ENCODE measurements around the gene DGKQ. TPM values are rescaled to one million over a fixed set of nuclear protein-coding genes. Genes with fewer than 3 reads are reported as not detected.

Gene DGKQ
- total RNA-seq, 2 donors from 2014 or later: 18.6 to 24.0 TPM

DNA sequence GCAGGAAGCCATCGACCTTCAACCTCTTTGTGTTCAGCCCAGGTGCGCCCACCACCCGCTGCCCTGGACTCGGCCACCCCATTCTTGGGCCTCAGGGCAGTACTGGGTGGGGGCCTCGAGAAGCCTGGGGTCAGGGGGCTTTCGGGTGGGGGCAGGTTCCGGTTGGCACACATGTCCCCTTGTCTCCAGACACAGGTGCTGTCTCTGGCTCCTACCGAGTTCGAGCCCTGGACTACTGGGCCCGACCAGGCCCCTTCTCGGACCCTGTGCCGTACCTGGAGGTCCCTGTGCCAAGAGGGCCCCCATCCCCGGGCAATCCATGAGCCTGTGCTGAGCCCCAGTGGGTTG, 30.7 kb upstream of the DGKQ start:
- no peak overlapping the region for H3K4me3 ChIP-seq
- peaks cover 6 to 19% of the 10 kb centered on the region in 2 donors for H3K4me1 ChIP-seq (ENCODE audit: control insufficient read depth in 1 of 2, low read depth in 2 of 2)
- H3K27me3 ChIP-seq (replicated peaks; ENCODE audit: insufficient read depth): no peaks in the 10 kb centered on the region
- no peaks in the 10 kb centered on the region for H3K36me3 ChIP-seq
- ATAC-seq (ENCODE audit: insufficient number of reproducible peaks, low FRiP score, low read depth) (no peak), DNase-seq (ENCODE audit: low spot score) (no peak)
- TF ChIP-seq, protein P1, sequence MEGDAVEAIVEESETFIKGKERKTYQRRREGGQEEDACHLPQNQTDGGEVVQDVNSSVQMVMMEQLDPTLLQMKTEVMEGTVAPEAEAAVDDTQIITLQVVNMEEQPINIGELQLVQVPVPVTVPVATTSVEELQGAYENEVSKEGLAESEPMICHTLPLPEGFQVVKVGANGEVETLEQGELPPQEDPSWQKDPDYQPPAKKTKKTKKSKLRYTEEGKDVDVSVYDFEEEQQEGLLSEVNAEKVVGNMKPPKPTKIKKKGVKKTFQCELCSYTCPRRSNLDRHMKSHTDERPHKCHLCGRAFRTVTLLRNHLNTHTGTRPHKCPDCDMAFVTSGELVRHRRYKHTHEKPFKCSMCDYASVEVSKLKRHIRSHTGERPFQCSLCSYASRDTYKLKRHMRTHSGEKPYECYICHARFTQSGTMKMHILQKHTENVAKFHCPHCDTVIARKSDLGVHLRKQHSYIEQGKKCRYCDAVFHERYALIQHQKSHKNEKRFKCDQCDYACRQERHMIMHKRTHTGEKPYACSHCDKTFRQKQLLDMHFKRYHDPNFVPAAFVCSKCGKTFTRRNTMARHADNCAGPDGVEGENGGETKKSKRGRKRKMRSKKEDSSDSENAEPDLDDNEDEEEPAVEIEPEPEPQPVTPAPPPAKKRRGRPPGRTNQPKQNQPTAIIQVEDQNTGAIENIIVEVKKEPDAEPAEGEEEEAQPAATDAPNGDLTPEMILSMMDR (IDR thresholded peaks at IDR 0.05): no peak
- H3K27ac ChIP-seq: no peak overlapping the region
- no peaks in the 10 kb centered on the region for H3K9me3 ChIP-seq

DNA sequence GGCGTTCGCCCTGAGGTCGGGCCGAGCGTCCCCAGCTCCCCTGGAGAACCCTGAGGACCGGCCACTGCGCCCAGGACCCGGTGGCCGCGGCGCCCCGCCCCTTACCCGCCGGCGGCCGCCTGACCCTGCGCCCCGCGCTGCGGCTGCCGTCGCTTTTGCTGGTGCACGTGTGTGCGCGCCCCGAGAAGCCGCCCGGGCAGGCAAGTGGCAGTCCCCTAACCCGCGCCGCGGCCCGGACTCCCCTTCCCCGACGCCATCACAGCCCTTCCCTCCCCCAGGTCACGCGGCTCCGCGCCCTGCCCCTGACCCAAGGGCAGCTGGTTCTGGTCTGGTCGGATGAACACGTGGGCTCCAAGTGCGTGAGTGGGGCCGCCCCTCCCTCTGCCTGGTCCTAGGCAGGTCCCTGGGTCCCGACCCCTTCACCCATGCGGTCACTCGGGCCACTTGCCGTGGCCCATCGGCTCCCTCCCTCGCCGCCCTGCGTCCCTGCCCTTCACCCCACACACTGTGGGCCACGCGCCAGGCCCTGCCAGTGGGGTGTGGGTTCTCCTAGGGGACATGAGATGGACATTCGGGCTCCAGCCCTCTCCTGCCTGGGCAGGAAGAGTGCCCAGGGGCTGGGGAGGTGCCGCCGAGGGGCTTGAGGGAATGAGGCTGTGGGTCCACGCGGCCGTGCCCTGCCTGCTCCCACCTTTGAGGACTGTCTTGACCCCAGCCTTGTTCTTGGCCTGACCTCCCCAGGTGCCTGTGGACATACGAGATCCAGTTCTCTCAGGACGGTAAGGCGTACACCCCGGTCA, 30.1 kb upstream of the DGKQ start:
- Histone ChIP-seq H3K4me3 (no peak overlapping the region), H3K9me3 (no peaks in the 10 kb centered on the region), H3K27me3 (replicated peaks; ENCODE audit: insufficient read depth) (no peaks in the 10 kb centered on the region), H3K36me3 (no peaks in the 10 kb centered on the region), H3K4me1 (ENCODE audit: control insufficient read depth in 1 of 2, low read depth in 2 of 2) (peaks cover 6 to 14% of the 10 kb centered on the region in 2 donors), H3K27ac (no peak overlapping the region)
- no peak for DNase-seq (ENCODE audit: low spot score)
- TF ChIP-seq, protein P1 (IDR thresholded peaks at IDR 0.05): no peak
- ATAC-seq (ENCODE audit: insufficient number of reproducible peaks, low FRiP score, low read depth): no peak

DNA sequence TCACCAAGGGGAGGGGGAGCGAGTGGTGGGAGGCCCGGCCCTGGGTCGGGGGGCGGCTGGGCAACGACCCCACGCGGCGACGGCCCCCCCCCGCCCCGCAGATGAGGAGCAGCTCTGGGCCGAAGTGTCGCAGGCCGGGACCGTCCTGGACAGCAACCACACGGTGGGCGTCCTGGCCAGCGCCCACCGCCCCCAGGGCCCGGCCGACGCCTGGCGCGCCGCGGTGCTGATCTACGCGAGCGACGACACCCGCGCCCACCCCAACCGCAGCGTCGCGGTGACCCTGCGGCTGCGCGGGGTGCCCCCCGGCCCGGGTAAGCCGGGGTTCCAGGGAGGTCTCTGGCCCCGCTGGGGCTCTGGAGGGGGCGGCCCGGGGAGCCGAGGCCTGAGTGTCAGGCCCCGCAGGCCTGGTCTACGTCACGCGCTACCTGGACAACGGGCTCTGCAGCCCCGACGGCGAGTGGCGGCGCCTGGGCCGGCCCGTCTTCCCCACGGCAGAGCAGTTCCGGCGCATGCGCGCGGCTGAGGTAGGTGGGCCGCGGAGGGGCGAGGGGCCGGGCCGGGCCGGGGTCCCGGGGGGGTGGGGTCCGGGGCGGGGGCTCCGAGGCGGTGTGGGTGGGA, 29.4 kb upstream of the DGKQ start:
- DNase-seq (ENCODE audit: low spot score): no peak
- Histone ChIP-seq H3K27me3 (replicated peaks; ENCODE audit: insufficient read depth) (peaks cover 2% of the 10 kb centered on the region), H3K4me3 (no peak overlapping the region), H3K36me3 (no peaks in the 10 kb centered on the region), H3K27ac (no peak overlapping the region), H3K9me3 (no peaks in the 10 kb centered on the region), H3K4me1 (ENCODE audit: control insufficient read depth in 1 of 2, low read depth in 2 of 2) (peaks cover 9 to 18% of the 10 kb centered on the region in 2 donors)
- no peak for ATAC-seq (ENCODE audit: insufficient number of reproducible peaks, low FRiP score, low read depth)
- TF ChIP-seq, protein P1 (IDR thresholded peaks at IDR 0.05): no peak

DNA sequence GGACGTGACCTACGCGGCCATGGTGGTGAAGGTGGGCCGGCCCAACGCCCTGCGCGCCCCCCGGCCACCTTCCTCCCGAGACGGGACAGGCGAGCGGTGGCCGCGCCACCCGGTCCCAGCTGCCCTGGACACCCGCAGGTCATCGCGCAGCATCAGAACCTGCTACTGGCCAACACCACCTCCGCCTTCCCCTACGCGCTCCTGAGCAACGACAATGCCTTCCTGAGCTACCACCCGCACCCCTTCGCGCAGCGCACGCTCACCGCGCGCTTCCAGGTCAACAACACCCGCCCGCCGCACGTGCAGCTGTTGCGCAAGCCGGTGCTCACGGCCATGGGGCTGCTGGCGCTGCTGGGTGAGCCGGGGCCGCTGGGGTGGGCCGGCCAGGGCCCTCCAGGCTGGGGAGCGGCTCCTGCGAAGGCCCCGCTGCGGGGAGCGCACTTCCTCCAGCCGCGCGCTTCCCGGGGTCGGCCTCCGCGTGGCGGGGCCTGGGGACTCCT, 28.8 kb upstream of the DGKQ start:
- H3K27ac ChIP-seq: no peak overlapping the region
- DNase-seq (ENCODE audit: low spot score) (no peak), ATAC-seq (ENCODE audit: insufficient number of reproducible peaks, low FRiP score, low read depth) (no peak)
- H3K4me1 ChIP-seq (ENCODE audit: control insufficient read depth in 1 of 2, low read depth in 2 of 2): peaks cover 12 to 23% of the 10 kb centered on the region in 2 donors
- H3K27me3 ChIP-seq (replicated peaks; ENCODE audit: insufficient read depth): peaks cover 5% of the 10 kb centered on the region
- no peaks in the 10 kb centered on the region for H3K9me3 ChIP-seq
- TF ChIP-seq, protein P1 (IDR thresholded peaks at IDR 0.05): no peak
- H3K36me3 ChIP-seq: no peaks in the 10 kb centered on the region
- no peak overlapping the region for H3K4me3 ChIP-seq

DNA sequence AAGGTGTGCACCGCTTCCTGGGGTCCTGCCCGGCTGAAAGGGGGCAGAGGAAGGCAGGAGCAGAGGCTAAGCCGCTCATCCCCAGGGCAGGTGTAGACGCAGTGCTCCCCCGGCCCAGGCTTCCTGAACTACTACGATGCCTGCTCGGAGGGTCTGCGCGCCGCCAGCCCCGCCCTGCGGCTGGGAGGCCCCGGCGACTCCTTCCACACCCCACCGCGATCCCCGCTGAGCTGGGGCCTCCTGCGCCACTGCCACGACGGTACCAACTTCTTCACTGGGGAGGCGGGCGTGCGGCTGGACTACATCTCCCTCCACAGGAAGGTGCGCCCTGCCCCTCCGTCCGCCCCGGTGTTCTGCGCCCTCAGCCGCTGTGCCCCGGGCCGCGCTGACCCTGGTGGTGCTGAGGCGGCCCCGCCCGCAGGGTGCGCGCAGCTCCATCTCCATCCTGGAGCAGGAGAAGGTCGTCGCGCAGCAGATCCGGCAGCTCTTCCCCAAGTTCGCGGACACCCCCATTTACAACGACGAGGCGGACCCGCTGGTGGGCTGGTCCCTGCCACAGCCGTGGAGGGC, 28.3 kb upstream of the DGKQ start:
- H3K27me3 ChIP-seq (replicated peaks; ENCODE audit: insufficient read depth): peaks cover 5% of the 10 kb centered on the region
- no peak overlapping the region for H3K4me3 ChIP-seq
- H3K36me3 ChIP-seq: no peaks in the 10 kb centered on the region
- TF ChIP-seq, protein P1 (IDR thresholded peaks at IDR 0.05): no peak
- H3K27ac ChIP-seq: no peak overlapping the region
- ATAC-seq (ENCODE audit: insufficient number of reproducible peaks, low FRiP score, low read depth): no peak
- no peak for DNase-seq (ENCODE audit: low spot score)
- peaks cover 12 to 23% of the 10 kb centered on the region in 2 donors for H3K4me1 ChIP-seq (ENCODE audit: control insufficient read depth in 1 of 2, low read depth in 2 of 2)
- no peaks in the 10 kb centered on the region for H3K9me3 ChIP-seq
